PC-3 (cell line): ENCODE results near the gene RIMBP2.

Experiments used
- EZH2 ChIP-seq: fragments of 300-600 bp; sonication (generic); IDR thresholded peaks from one replicate; pipeline ENCODE4 v1.6.1; 2017; ENCODE audit warnings: antibody characterized with exemption, mild to moderate bottlenecking, low read length; ENCODE audit not compliant: unreplicated experiment
- TF ChIP-seq, protein P1 (sequence below): fragments of 300-600 bp; sonication (generic); conservative IDR thresholded peaks from 2 replicates; pipeline ENCODE4 v1.5.1; 2017; ENCODE audit warnings: antibody characterized with exemption, low read depth, mild to moderate bottlenecking, low read length

DNA sequence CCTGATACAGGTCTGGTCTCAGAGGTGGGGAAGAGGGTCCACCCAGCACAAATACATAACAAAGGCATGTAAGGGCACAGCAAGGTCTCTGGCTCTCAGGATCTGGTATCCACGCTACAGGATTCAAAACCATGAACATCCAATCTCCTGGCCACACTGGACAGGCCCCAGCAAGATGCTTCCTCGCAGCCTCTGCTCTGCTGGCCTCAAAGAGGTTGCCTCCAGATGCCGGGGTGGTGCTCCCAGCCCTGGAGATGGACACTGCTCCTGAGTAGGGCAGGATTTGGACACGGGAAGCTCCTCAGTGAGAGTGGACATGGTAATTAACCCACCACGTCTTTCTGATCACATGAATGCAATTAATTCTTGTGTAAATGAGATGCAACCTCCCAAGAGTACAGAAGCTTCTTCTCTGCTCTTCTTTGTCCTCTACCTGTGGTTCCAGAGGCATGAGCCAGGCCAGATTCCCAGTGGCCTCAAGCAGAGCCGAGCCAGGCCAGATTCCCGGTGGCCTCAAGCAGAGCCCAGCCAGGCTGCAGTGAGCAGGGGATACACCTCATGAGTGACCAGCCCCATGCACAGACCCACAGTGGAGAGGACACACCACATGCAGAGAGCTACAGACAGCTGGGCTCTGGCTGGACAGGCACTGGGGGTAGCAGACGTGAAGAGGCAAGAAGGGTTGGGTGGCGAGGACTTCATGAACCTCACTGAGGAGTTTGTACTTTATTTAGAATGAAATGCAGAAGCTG, 192.1 kb downstream of the RIMBP2 start:
- TF ChIP-seq, protein P1, sequence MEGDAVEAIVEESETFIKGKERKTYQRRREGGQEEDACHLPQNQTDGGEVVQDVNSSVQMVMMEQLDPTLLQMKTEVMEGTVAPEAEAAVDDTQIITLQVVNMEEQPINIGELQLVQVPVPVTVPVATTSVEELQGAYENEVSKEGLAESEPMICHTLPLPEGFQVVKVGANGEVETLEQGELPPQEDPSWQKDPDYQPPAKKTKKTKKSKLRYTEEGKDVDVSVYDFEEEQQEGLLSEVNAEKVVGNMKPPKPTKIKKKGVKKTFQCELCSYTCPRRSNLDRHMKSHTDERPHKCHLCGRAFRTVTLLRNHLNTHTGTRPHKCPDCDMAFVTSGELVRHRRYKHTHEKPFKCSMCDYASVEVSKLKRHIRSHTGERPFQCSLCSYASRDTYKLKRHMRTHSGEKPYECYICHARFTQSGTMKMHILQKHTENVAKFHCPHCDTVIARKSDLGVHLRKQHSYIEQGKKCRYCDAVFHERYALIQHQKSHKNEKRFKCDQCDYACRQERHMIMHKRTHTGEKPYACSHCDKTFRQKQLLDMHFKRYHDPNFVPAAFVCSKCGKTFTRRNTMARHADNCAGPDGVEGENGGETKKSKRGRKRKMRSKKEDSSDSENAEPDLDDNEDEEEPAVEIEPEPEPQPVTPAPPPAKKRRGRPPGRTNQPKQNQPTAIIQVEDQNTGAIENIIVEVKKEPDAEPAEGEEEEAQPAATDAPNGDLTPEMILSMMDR = no peak
- TF ChIP-seq EZH2 = no peak
